Posterior vena cava (tissue), 2 donors: ENCODE data around the gene POF1B. TPM values are rescaled to one million over a fixed set of nuclear protein-coding genes. Genes with fewer than 3 reads are reported as not detected.
"Not testable (repeated sequence)": the region's sequence is repeated elsewhere in the genome, so short reads cannot be mapped to it uniquely, and the experiment has no call there.

ENCODE experiments used
- DNase-seq: peaks from one replicate; pipeline ENCODE4 v3.0.0-alpha.2; 2020; ENCODE audit warnings: low spot score
- intact Hi-C, 2 donors: fragments of 100-400 bp; cut with DNase I; formaldehyde crosslinking; loops; one replicate each; pipeline versions ENCODE4 v1.14.1 to v1.14.2; 2022 to 2023
- long read RNA-seq, 2 donors: library from polyadenylated mRNA; unstranded; transcript quantifications; one replicate each; pipeline ENCODE4 v2.0.0, GENCODE V29; 2020 to 2021
- total RNA-seq, 2 donors: library from RNA; stranded (reverse); fragmentation: NEBNext Ultra II Directional; extraction: Animal tissue kit (Norgen Biotek cat#: 25700); gene quantifications; one replicate each; pipeline ENCODE4 v1.2.1, GENCODE V29; 2021
- donor health status: DM: yes; HTN: yes; CAD: no.
- donor health status: DM: yes; HTN: yes; CAD: no.

Gene POF1B, protein sequence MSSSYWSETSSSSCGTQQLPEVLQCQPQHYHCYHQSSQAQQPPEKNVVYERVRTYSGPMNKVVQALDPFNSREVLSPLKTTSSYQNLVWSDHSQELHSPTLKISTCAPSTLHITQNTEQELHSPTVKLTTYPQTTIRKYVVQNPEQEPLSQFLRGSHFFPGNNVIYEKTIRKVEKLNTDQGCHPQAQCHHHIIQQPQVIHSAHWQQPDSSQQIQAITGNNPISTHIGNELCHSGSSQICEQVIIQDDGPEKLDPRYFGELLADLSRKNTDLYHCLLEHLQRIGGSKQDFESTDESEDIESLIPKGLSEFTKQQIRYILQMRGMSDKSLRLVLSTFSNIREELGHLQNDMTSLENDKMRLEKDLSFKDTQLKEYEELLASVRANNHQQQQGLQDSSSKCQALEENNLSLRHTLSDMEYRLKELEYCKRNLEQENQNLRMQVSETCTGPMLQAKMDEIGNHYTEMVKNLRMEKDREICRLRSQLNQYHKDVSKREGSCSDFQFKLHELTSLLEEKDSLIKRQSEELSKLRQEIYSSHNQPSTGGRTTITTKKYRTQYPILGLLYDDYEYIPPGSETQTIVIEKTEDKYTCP
- 1 to 10 TPM; 1.0 to 1.5 TPM for total RNA-seq
- long read RNA-seq, donor 1, partial matches to known transcripts: 1 of 2 reads
- long read RNA-seq, donor 1, other reads (novel, unspliced or antisense): 1 of 2 reads
- long read RNA-seq, donor 2: 0 reads

DNA sequence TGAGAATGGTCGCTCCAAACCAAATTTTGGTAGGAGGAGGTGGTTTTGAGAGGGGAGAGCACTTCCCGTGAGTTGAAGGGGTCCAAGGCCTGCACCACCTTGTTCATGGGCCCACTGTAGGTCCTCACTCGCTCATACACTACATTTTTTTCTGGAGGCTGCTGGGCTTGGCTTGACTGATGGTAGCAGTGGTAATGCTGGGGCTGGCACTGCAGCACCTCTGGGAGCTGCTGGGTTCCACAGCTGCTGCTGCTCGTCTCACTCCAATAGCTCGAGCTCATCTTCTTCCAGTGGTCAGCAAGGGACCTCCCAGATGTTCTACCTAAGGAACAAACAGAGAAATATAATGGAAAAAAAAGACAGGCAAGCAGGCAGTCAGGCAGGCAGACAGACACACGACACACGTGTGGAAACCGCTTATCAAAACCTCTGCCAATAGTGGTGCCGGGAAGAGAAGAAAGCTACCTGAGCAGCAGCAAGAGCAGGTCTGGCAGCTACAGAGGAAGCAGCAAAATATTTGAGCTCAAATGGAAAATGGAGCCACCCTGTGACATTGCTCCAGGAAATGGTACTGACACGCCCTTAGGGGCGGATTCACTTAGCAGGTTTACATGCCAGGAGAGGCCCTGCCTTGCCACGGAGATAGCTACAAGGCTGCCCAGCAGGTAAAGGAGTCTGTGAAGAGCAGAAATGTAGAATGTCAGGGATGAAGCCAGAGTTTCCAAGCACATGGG is at the start of gene POF1B:
TSS of gene POF1B (minus strand) at position 492 of the 734 bp plus-strand sequence. CDS start at position 281, 211 bp downstream.
- intact Hi-C loops: loop anchor here in 1 of 2 donors (5.0 kb wide), 1 partner anchor 513 kb away; no protein-coding TSS in a partner anchor
- no peak for DNase-seq

DNA sequence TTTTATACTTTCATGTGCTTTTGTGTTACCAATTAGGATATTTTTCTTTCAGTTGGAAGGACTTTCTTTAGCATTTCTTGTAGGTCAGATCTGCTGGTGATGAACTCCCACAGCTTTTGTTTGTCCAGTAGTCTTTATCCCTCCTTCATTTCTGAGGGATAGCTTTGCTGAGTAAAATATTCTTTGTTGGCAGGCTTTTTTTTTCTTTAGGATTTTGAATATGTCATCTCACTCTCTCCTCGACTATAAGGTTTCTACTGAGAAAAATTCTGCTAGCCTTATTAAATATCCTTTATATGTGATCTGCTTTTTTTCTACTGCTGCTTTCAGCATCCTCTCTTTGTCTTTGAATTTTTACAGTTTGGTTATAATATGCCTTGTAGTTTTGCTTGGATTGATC is 49.6 kb upstream of the POF1B start:
- no peak for DNase-seq
- intact Hi-C loops: no loop called here

DNA sequence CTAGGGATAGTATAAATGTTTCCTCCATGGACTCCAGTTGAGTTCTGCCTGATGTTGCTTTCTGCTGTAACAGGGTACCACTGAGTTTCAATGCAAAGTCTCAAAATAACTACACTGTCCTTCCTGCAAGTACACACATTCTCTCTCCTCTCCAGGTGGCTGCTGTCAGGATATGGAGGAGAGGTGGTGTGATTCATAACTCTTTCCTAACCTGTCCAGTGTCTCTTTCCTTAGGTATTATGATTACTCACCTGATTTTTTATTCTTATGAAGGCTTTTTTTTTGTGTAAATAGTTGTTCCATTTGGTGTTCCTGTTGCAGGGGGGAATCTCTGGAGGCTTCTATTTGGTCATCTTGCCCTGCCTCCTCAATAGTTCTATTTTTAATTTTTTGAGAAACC is 39.8 kb upstream of the POF1B start:
- intact Hi-C loops: no loop called here
- no peak for DNase-seq

DNA sequence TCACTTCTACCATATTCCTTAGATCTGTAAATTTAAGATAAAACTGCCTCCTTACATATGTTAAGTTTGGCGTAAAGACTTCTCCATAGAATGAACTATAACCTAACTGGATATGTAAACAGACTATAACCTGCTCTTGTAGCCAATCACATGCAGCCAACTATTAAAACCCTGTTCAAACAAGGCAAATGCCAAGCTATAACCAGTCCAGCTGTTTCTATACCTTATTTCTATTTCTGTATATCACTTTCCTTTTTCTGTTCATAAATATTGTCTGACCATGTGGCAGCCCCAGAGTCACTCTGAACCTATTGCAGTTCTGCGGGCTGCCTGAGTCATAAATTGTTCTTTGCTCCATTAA is 12.4 kb upstream of the POF1B start:
- intact Hi-C loops: no loop called here
- no peak for DNase-seq

DNA sequence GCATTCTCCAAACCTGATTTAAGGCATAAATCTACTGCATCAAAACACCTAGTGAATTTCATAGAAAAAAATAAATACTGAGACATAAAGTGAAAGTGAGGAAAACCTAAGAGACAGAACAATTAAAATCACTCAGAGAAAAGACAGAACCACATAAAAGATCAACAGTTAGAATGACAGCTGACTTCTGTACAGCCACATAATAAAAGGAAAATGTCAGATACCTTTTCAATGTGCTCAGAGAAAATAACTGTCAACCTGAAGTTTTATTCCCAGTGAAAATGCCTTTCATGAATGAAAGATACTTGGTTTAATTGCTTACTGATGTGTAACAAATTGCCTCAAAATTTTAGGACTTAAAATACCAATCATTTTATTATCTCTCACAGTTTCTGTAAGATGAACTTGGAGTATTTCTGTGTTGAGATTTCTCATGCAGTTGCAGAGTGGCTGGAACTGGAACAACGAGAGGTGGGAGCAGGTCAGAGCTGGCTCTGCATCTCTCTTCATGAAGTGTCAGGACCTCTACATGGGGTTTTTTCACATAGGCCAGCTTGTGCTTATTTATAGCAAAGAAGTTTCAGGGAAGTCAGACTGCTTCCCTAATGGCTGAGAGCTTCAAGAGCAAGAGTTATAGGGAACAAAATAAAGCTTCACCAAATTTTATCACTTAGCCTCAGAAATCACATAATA is 11.9 kb upstream of the POF1B start:
- no peak for DNase-seq
- intact Hi-C loops: no loop called here

DNA sequence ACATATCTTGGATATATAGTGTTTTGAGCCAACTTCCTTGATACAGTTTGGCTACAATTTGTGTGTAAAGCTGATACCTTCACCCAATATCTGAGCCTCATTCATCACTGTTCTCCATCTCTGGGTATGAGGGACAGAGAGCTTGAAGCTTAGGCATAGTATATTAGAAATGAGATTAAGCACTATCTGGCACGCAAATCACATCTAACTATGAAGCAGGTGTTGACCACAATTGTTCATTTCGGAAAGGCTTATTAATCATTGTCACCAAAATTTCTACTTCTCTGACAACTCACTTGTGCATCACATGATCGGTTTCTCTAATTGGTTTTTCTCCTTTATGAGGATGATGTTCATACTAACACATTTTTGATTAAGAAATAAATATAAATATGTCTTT is 2.1 kb upstream of the POF1B start:
- no peak for DNase-seq
- intact Hi-C loops: no loop called here

DNA sequence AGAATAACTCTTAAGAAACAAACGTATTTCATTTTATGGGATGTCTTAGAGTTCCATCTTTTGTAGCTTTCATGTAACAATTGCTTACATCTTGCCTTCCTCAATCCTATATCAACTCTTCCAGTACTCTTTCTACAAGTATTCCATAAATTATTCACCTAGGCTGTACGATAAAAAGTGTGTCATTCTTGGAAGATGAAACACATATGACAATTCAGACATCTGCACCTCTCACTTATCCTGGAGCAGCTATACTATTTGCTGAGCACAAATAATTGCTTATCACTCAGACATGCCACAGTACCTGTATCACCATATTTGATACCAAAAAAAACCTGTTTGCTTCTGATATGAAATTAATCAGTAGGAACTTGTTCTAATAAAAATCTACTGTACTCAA is 1.0 kb downstream of the POF1B start:
- intact Hi-C loops: loop anchor here in 1 of 2 donors (5.0 kb wide), 1 partner anchor 514 kb away; no protein-coding TSS in a partner anchor
- DNase-seq: no peak

DNA sequence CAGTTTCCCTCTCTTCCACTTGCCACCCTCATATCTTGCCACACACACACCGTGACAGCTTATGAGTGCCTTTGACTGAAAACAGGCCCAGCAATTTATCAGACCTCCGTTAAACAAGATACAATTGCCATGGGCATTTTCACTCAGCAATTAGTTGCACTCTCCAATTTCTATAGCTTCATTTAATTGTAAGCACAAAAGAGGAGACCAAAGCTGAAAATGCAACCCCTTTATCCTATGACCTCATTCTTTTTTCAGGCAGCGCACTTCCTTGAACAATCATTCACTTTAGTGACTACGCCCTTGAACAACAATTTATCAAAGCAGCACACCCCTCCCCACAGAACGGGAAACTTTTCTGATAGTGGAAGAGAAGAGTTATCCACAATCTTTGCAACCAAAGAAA is 4.1 kb downstream of the POF1B start:
- intact Hi-C loops: loop anchor here in 1 of 2 donors (5.0 kb wide), 1 partner anchor 517 kb away; no protein-coding TSS in a partner anchor
- DNase-seq: no peak

DNA sequence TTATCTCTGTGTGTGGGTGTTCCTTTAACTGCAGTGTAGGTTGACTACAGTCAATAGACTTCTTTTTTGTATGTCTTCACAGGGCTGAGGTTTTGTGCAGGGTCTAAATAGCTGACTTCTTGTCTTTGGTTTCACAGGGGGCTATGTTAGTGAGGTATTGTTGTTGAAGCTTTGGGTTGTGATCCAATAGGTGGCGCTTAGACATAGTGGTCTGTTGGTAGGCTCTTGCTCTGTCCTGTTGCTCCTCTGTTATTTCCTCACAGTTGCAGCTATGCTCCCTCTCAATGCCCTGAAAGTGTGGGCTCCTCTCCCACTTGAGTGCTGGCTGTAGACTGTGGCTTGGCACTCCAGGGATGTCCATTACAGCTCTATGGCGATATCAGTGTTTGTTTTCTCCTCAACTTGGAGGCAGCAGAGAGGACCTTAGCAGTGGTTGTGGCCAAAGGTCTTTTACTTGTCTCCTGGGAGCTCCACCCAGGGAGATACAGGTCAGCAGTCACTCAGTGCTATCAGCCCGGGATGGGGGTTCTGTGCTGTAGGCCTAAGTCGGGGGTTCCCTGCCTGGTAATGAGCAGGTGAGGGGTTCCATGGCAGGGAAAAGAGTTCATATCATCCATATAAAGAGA is 14.0 kb downstream of the POF1B start:
- DNase-seq: no peak
- intact Hi-C loops: loop anchor here in 1 of 2 donors (10.0 kb wide), 1 partner anchor 1049 kb away; no protein-coding TSS in a partner anchor

DNA sequence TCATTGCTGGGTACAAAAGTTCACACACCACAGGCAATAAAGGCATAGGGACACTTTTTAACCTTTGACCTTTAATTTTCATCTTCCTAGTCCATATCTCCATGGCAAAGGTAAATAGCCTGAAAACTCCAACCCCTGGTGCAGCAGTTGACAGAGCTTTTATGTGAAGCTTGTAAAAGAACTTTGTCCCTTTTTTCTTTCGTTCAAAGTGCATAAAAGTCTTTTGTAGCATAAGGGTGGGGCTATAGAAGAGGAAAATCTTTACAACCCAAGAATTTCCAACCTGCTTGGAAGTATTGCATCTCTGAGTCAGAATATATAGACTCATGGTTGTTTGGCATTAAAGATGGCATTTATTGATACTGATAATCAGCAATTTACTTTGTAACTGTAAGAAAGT is 20.4 kb downstream of the POF1B start:
- no peak for DNase-seq
- intact Hi-C loops: no loop called here

DNA sequence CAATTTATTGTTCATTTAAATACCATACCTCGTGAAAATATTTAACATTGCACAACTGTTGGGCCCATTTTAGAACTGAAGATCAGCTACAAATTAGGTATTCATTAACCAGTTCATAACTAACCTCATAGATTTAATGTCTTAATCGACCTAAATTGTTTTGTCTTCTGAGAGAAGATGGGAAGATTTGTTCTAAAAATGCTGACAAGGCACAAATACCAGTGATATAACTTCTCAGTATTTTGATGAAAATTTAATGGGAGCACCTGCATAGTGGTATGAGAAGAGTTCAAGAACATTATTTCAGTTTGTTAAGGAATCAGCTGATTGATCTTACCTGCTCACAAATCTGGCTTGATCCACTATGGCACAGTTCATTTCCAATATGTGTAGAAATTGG is 33.9 kb downstream of the POF1B start:
- intact Hi-C loops: no loop called here
- no peak for DNase-seq

DNA sequence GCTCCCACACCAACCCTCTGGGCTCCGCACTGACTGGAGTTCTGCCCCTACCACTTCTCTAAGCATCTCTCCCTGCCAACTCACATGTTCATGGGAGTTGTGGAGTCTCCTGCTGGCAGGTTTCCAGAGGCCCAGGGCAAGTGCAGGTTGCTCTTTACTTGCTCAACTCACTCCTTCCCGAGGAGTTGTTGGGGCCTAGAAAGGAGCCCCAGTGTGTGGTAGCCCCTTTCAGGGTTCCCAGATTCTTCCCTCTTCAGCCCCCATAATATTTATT is 52.5 kb downstream of the POF1B start:
- intact Hi-C loops: no loop called here
- no peak for DNase-seq

DNA sequence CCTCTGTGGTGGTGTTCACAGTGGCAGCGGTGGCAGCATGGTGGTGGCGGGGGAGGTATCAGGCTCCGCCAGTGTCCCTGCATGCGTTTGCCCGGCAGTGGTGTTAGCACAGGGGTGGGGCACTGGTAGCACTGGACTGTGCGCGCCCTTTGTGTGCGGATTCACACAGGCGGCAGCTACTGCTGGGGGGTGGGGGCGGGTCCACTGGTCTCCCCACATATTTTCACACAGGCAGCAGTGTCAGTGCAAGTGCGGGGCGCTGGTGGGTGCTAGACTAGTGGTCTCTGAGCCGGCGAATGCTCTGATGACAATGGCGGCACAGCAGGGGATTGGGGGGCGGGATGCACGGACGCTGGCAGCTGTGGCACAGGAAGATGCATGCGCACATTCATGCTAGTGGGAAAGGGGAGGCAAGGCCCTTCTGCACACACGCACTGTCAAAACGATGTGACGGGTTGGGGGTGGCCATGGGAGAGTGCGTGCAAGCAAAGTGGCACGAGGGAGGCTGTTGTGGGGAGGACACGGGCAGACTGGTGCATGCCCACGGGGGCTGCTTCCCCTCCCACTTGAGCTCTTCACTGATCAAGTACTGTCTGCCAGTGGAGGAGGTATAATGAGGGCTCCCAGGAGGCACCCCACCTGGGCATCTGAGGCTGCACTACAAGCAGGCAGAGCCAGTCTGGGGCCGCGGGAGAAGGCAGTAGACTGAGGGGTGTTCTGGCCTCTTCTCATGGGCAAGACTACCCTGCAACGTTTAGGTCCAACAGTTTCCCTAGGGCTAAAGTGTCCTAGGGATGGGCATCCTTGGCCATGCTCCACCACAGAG is 53.0 kb downstream of the POF1B start:
- DNase-seq: peak; percentile 77
- intact Hi-C loops: no loop called here

DNA sequence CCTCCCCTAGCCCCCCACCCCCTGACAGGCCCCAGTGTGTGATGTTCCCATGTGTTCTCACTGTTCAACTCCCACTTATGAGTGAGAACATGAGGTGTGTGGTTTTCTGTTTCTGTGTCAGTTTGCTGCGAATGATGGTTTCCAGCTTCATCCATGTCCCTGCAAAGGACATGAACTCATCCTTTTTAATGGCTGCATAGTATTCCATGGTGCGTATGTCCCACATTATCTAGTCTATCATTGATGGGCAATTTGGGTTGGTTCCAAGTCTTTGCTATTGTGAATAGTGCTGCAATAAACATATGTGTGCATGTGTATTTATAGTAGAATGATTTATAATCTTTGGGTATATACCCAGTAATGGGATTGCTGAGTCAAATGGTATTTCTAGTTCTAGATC is 68.1 kb downstream of the POF1B start:
- intact Hi-C loops, DNase-seq: not testable (repeated sequence)

DNA sequence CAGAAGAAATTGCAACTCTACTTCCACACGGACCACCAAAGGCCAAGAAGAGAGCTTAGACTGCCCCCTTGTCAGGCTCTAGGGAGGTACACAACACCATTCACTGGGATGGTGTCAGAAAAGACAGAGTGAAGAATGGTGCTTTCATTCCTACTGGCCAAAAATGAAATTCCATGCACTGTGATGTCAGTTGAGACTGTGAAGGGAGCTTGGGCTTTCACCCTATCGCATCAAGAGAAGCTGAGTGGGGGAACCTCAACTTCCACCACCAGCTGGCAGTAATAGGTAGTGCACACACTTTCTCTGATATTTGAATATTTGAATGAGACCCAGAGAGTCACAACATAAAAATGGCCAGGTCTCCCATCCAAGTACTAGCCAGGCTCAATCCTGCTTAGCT is 69.7 kb downstream of the POF1B start:
- intact Hi-C loops: no loop called here
- no peak for DNase-seq

DNA sequence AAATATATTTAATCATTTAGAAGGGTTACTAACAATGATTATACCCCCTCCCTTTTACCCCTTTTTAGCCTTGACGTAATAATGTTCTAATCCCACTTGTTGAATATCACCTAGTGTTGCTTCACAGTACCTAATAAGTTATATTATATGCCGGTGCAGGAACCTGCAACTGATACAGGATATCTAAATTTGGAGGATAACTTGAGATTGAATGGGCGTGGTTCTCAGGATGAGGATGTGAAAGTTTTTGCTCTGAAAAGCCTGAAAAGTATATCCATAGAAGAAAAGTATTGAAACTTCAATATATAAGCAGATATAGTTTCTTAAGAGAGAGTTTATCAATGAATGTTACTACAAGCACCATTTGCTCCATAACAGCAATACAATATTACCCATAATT is 75.9 kb downstream of the POF1B start:
- DNase-seq: no peak
- intact Hi-C loops: no loop called here

DNA sequence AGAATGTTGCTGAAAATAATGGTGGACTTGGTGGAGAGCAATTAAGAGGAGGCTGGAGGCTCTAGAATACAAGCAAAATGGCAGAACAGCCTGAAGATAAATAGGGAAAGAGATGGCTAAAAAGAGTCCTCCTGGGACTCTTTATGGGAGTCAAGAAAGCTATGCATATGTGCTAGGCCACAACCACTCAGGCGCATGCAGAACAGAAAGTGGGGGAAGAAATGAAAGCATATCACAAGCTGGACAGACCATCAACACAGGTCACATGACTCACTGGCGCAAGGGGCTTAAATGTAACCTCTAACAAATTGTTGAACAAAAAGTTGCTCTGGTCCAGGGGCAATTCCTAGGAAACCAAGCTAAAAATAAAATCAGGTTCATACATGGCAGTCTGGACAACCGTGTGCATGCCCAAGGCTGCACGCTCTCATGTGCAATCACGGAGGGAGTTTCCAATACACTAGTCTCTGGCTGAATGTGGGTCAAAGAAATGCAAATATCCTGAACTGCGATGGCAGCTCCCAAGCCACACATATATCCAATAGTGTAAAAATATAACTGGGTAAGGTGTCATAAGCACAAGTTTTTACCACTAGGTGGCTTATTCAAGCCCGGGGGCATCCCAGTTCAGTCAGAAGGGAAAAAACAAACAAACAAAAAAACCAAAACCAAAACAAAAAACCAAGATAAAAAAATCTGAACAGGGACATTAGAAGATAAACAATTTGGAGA is 90.3 kb downstream of the POF1B start:
- intact Hi-C loops: no loop called here

DNA sequence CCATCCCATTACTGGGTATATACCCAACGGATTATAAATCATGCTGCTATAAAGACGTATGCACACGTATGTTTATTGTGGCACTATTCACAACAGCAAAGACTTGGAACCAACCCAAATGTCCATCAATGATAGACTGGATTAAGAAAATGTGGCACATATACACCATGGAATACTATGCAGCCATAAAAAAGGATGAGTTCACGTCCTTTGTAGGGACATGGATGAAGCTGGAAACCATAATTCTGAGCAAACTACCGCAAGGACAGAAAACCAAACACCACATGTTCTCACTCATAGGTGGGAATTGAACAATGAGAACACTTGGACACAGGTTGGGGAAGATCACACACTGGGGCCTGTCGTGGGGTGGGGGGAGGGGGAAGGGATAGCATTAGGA is 94.2 kb downstream of the POF1B start:
- intact Hi-C loops, DNase-seq: not testable (repeated sequence)

More for the DNA sequence above, 90.3 kb downstream of the POF1B start:
- DNase-seq: no peak
